ENCODE results near the gene COPS9. TPM values are rescaled to one million over a fixed set of nuclear protein-coding genes. Genes with fewer than 3 reads are reported as not detected.

COPS9 gene
- total and polyA plus RNA-seq, 2 experiments from 2014 or later = 91.7 to 629 TPM

- DNase-seq (ENCODE audit: low spot score) (no peak), ATAC-seq (no peak)
- Histone ChIP-seq H3K27ac (ENCODE audit: low read depth) (no peak overlapping the region), H3K79me2 (replicated peaks; ENCODE audit: insufficient read depth) (no peaks in the 10 kb centered on the region), H3K4me3 (no peak overlapping the region), H3K4me1 (ENCODE audit: insufficient read depth) (peaks cover 3% of the 10 kb centered on the region), H3K36me3 (ENCODE audit: insufficient read depth) (no peaks in the 10 kb centered on the region), H3K9me2 (ENCODE audit: insufficient read depth) (no peaks in the 10 kb centered on the region), H3K4me2 (no peak overlapping the region), H4K20me1 (replicated peaks; ENCODE audit: insufficient read depth) (no peaks in the 10 kb centered on the region), H2AFZ (no peak overlapping the region), H3F3A (replicated peaks; ENCODE audit: low read depth) (no peaks in the 10 kb centered on the region), H3K27me3 (ENCODE audit: insufficient read depth) (no peaks in the 10 kb centered on the region)
- TF ChIP-seq ZNF114 (CRISPR knock-in tag; IDR thresholded peaks at IDR 0.05) (no peak), REST (IDR thresholded peaks at IDR 0.05; ENCODE audit: unreplicated experiment) (no peak), STAT1 (IDR thresholded peaks at IDR 0.05; ENCODE audit: unreplicated experiment) (no peak), POLR2AphosphoS5 (IDR thresholded peaks at IDR 0.05; ENCODE audit: low read depth) (no peak), EZH2 (IDR thresholded peaks at IDR 0.05; ENCODE audit: low read depth, unreplicated experiment) (no peak), ZNF331 (CRISPR knock-in tag; IDR thresholded peaks at IDR 0.05; ENCODE audit: low read depth) (no peak), NANOG (IDR thresholded peaks at IDR 0.05; ENCODE audit: borderline replicate concordance) (no peak), EZH2phosphoT487 (IDR thresholded peaks at IDR 0.05; ENCODE audit: unreplicated experiment) (no peak), ZNF462 (CRISPR knock-in tag; IDR thresholded peaks at IDR 0.05) (no peak)
- Mint-ChIP-seq H3K27ac (no peak overlapping the region), H3K36me3 (ENCODE audit: low read depth) (no peaks in the 10 kb centered on the region), H3K27me3 (ENCODE audit: insufficient read depth, low read depth, poor library complexity) (peaks cover 2% of the 10 kb centered on the region), H3K4me1 (peaks cover 4% of the 10 kb centered on the region), H3K4me3 (no peak overlapping the region), H3K9me3 (peaks cover 3% of the 10 kb centered on the region; the same call in 1 of the 3 replicates)
These were observed 9.4 kb upstream of the COPS9 start for GRCh38 chr2:240145461-240145860.

All from GM23338 (cell line).